ENCODE results near the gene APOL1. TPM values are rescaled to one million over a fixed set of nuclear protein-coding genes. Genes with fewer than 3 reads are reported as not detected.

The APOL1 gene
- total RNA-seq, 1 donor from 2014 or later: 19.0 TPM

DNA sequence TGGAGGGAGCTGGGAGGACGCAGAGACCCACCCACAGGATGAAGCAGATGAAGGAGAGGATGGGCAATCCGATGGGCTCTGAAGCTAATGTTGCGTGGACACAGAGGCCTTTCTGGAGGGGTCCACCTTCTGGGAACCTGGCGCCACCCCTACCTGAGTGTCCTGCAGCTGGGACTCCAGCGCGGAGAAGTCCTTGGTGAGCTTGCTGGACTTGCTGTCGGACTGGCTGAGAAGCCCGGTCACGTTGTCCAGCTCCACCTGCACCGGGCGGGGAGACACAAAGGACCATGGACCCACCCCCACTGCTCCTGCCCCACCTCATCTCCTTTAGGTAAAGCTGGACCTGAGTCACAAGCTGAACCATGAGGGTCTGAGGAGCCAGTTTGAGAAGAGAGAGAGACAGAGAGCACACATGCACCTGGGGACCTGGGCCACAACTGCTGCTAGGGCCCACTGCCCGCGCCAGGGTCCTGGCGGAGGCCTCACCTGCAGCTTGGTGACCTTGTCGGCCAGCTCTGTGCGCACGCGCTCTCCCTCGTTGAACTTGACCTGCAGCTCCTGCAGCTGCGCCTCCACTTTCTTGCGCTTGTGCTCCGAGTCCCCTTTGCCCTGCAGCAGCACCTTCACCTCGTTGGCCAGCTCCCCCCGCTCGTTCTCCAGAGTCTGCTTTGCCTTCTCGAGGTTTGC, 40.8 kb downstream of the APOL1 start:
- ATAC-seq: no peak

DNA sequence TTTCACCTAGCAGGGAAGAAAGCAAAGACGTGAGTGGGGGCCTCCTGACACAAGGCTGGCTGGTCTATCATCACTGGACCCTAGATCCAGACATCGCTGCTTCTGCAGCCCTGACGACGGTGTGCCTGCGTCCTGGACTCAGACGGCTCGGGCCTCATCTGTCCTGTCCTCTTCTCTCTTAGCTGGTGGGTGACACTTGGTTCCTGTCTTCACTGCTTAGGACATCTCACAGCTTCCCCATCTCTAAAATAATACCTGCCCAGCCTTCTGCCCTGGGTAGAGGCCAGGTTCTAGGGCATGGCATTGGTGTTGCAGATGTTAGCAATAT, 41.3 kb downstream of the APOL1 start:
- no peak for ATAC-seq

DNA sequence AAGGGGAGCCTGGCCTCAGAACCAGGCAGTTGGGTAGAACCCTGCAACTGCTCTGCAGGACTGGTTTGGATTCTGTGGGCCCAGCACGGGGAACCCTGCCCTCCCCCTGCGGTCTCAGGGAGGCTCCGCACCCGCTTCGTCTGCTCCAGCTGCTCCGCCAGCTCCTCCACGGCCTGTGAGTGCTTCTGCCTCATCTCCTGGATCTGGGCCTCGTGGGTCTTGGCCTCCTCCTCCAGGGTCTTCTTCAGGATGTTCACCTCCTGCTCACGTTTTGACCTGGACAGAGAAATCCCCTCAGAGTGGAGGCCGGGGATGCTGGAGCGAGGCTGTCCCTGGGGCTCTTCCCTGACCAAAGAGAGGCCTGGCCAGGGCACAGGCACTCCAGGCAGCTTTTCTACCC, 41.9 kb downstream of the APOL1 start:
- no peak for ATAC-seq

DNA sequence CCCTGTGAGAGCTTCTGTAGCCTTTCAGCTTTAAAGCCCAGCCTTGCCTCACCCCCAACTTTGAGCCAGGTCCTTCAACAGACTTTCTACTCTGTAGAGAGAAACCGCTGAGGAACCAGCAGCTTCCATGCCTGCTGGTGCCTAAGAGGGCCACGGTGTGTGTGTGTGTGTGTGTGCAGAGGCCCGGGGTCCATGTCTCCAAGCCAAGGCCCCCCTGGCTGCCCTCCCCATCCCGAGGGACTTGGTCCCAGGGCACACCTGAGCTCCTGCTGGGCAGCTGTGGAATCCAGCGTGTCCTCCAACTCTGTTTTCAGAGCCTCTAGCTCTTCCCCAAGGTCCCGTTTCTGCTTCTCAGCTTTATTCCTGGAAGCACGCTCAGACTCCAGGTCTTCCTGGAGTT, 42.3 kb downstream of the APOL1 start:
- ATAC-seq: no peak

DNA sequence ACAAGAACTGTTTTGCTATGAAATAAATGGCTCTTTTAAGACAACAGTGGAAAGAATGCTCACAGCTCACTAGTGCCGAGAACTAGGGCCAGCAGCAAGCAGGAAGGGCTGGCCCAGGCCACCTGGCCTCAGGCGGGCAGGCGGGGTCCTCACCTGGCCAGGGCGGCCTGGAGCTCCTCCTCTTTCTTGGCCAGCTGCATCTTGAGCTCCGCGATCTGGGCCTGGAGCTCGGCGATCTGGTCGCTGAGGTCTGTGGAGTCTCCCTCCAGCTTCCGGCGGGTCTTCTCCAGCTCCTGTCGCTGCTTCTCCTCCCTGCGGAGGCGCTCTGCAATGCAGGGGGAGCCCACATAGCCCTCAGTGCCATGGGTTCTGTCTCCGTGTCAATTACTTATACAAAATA, 43.8 kb downstream of the APOL1 start:
- no peak for ATAC-seq

DNA sequence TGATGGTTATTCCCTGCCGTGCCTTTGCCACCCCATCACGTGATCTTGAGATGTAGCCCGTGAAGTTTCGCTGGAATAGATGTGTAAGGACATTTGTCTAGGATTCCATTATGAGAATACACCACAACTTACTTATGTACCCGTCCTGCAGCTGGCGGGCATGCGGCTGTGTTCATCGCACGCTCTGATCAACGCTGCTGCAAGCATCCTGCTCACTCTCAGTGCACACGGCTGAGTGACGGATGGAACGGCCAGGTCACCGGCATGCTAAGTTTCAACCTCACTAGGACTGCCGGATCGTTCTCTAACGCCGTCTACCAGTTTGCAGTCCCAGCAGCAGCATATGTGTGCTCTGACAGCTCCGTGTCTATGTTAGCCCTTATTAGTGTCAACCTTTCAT, 44.6 kb downstream of the APOL1 start:
- ATAC-seq: no peak

DNA sequence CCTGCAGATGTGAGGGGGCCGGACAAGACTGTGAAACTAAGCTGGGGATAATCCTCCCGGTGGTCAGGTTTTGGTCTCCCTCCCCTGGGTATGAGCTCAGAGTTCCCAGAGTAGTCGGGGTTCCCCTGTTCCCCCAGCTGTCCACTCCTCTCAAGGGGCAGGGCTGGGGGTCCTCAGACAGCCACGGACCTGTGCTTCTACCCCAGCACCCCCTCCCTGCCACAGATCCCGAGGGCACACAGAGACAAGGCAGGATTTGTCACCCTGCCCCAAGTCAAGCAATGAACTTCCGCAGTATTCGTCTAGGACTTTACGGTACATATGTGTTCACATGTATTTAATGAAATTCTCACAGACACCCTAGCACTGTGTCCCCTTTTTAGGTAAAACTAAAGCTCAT, 45.2 kb downstream of the APOL1 start:
- ATAC-seq: no peak

DNA sequence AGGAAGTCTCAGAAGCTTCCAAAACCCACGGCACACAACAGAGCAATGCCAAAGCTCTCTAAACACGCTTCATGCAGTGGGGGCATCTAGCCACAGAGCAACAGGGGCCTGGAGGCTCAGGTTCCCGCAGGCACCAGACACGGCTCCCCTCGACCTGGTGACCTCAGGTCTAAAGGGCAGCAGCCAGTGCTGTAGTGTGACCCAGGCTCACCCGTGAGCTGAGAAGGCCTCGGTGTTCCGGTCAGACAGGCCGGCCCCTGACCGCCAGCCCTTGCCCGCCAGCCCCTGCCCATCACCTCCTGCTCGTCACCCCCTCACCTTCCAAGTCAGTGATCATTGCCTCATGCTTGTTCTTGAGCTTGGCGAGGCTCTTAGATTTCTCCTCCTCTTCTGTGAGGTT, 45.7 kb downstream of the APOL1 start:
- ATAC-seq: no peak

DNA sequence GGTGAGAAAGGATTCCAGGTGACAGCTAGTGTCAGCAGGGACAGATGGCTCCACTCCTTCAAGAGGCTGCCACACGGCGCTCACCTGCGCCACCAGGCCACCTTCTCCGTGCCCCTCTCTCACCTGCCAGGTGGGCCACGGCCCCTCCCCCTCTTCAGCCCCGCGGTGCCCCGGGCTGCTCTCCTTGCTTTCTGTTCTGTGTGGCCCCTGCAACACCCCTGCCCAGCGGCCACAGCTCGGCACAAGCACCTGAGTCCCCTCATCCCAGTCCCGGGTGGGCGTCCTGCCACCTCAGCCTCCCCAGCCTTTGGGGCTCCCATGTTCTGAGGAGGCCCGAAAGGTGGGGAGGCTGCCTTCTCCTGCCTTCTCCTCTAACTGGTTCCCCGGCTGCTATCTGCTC, 46.4 kb downstream of the APOL1 start:
- ATAC-seq: no peak

DNA sequence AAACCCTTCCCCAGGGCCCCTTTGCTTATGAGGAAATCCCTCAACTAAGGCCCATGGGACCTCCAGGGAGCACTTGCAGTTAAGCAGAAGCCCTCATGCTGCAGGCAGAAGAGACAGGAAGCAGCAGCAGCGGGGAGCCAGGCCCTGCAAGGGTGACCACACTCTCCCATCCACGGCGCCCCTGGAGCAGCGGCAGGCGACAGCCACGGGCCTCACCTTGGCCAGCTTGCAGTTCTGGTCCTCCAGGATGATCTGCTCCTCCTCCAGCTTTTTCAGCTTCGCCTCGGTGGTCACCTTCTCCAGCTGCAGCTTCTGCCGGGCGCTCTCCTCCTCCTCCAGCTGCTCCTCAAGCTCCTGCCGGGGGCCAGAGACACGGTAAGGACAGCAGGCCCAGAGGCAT, 47.0 kb downstream of the APOL1 start:
- ATAC-seq: no peak

DNA sequence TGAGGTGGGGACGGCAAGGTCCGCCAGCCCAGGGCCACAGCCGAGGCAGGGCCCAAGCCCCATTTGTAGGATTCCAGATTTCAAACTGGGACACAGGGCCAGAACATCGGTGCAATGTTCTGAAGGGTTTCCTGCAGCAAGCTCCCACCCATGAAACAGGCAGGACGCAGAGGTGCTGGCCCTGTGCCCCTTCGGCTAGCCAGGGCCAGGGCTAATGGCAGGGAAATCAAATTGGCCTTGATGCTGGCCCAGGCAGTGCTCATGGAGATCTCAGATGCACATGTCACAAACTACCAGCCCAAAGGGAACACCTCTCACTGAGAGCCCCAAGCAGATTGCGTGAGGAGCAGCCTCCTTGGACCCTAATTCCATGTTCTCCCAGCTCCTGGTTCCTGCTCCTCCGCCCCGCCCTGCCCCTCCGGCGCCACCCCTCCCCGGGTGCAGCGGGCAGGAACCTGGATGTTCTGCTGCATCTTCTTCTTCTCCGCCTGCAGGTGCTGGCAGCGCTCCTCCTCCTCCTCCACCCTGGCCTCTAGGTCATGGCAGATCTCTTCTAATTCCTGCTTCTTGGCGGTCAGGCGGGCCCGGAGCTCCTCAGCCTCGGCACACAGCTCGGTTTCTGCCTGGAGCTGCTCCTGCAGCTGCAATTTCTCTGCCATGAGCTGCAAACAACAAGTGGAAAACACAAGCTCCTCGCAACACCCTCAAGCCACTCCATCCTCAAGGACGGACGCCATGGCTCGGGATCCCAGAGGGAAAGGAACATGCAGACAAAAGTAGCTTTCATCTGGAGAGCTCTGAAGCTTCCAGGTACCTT, 47.7 kb downstream of the APOL1 start:
- ATAC-seq: no peak

DNA sequence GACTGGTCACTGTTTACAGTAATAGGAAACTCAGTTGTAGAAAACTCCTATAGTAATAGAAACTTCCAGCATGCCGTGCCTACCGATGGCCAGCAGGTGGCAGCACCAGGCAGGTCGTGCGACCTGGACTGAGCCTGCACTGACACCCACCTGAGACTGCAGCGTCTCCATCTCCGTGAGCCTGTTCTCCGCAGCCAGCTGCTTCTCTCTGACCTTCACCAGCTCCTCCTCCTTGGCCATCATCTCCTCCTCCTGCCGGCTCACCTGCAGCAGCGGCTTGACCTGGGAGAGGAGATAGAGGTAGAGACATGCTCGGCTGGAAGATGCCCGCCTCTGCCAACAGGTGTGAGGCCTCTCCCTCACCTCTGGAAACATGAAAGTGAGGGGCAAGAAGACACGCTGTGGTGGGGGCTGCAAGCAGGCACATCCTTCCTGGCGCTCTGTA, 48.5 kb downstream of the APOL1 start:
- ATAC-seq: peak; percentile 78

DNA sequence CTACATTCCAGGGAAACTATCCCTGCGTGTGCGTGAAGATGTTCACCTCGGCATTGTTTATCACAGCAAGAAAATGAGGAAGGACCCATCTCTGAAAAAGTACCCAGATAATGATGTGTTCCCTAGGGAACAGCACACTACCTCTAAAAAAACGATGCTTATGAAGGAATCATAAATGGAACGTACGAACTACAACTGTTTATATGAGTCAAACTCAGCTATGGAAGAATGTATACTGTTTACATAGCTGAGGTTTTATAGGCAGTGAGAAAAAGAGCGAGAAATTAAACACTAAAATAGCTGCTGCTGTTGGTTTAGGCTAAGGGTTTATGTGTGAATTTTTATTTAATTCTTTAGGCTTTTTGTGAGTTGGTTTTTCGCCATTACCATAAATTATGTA, 48.9 kb downstream of the APOL1 start:
- ATAC-seq: no peak

DNA sequence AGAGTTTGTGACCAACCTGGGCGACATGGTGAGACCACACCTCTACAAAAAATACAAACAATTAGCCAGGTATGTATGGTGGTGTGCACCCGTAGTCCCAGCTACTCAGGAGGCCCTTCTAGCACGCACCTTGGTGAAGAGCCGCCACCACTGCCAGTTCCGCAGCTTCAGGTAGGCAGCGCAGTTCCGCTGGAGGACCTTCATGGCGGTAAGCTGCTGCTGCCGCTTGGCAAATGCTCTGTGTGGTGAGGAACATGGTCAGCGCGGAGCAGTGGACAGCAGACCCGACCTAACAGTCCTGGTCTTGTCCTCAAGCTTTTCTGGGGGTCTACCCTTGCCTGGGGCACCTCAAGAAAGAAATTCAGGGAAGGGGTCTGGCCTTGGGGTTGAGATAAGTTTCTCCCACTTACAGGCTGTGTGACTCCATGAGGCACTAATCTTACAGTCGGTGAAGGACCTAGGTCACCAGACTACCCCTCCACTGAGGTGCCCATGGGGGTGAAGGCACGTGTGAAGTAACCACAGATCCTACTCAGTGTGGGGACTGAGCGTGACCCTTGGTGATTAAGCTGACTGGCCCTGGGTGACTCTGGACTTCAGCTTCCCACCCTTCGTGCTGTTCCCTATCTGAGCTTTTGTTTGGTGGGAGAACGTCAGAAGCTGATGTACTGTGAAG, 49.6 kb downstream of the APOL1 start:
- no peak for ATAC-seq

DNA sequence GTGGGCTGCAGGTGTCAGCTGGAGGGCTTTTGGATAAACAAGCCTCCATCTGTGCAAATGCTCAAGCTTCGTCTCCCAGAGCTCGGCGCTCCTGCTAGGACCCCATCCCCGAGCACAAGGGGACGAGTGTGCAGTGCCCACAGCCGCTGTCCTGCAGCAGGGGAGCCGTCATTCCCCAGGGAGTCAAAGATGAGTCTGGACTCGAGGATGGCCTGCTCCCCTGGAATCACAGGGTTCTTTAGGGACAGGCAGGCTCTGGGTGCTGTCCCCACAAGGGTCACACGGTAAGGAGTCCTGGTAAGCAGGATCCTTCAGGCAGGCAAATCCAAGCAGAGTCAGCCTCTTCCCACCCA, 50.2 kb downstream of the APOL1 start:
- ATAC-seq: no peak

DNA sequence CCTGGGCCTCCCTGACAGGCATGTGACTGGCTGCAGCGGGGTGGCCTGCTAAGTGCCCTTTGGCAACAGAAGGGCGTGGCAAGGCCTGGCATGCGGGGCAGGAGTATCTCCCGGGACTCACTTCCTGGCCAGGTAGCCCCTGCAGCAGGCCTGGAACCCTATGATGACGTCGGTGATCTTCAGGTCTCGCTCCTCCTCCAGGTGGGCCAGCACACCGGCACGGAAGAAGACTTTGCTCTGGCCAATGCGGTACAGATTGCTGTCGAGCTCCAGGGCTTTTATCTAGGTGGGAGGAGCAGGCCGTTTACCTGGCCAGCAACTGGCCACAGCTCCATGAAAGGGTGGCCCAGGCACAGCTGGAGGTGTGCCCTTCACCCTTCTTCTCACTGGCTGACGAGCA, 50.9 kb downstream of the APOL1 start:
- ATAC-seq: no peak

DNA sequence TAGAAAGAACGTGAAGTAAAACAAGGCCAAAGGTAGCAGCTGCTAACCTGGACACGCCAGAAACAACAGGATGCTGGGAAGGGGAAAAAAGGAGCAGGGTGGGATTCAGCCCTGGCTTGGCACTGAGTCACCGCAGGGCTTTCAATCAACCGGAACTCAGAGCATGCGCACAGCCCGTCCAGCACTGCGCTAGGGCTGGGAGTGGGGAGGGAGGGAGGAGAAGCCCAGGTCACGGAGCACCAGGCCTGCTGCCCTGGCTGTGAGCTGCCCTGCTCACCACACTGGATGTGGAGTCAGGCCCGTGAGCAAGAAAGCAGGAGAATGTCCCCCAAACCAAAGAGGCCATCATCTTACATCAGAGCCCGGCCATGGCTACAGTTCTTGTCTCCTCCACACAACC, 51.5 kb downstream of the APOL1 start:
- ATAC-seq: no peak

DNA sequence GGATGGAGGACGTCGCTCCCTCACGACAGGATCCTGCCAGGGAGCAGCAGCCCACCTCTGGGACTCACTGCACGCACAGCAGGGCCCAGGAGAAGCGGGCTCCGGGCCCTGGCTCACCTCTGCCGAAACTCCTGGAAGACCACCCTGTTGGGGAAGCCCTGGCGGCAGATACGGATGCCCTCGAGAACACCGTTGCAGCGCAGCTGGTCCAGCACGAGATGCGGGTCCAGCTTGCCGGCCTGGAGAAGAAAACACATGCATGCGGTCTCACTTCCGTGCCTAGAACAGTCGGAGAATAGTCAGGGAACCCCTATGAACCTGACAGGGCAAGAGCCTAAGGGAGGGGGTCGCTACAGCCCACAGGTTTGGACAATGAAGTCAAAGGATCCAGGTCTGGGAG, 52.9 kb downstream of the APOL1 start:
- ATAC-seq: no peak

DNA sequence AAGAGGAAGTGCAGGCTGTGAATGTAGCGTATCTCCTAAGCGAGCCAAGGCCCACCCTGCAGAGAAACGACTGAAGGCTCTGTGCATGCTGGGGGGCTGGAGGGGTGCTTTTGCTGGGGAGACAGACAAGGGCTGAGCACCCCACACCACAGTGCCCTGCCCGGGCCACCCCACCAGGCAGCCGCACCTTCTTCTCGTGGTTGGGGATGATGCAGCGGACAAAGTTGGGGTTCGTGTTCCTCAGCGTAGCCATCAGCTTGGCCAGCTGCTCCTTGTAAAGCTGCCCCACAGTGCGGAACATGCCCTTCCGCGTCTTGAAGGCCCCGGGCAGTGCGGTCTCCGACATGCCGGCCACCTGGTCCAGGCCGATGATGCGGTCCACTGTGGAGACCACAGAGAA, 53.3 kb downstream of the APOL1 start:
- ATAC-seq: no peak

DNA sequence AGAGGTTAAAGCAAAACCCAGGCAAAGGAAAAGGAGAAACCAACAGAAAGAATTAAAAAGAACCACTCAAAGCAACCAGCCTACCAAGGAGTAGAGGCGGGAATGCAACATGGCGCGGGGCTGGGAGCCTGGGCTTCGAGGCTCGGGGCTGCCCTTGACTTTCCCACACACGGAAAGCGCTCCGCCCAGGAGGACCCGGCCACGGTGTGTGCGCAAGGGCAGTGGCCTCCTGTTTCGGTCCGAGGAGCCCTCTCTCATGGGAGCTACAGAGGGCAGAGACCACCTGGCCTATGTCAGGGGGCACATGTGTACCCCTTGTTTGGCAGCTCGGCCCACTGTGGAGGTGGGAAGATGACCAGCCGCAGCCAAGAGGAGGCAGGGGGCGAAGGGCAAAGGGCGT, 55.9 kb downstream of the APOL1 start:
- ATAC-seq: no peak

DNA sequence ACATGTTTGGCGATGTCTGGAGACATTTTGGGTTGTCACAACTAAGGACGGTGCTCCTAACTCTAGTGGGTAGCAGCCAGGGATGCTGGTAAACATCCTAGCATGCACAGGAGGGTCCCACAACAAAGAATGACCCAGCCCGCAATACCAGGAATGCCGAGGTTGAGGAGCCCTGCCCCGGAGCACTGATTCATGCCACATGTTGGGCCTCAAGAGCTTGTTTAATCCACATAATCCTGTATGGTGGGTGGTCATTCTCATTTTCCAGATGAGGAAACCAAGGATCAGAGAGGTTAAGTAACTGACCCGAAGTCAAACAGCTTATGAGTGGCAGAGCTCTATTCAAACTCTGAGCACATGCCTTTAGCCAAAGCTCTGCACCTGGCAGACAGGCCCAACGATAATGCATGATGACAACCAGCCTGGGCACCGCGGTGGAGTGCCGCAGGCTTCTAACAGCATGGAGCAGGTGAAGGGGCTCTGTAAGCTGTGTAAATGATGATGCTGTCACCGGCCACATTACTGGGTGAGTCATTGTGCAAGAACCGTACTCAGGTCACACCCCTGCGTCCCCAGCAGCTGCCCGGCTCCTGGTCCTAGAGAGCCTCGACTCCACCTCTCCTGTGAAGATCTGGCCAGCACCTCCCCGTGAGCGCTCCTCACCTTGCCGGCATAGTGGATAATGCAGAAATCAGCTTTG, 58.6 kb downstream of the APOL1 start:
- peak; percentile 59 for ATAC-seq

DNA sequence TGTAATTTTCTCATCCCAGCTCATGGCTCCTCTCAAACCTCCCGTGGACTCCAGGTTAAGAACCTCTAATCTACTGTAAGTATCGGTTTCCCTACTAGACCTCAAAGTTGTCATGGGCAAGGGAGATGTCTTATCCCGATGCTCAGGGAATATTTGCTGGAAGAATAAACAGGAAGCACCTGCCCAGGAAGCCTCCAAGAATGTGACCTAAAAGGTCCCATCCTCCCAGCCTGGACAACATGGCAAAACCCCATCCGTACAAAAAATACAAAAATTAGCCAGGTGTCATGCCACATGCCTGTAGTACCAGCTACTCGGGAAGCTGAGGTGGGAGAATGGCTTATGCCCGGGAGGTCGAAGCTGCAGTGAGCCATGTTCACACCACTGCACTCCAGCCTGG, 62.4 kb downstream of the APOL1 start:
- no peak for ATAC-seq

DNA sequence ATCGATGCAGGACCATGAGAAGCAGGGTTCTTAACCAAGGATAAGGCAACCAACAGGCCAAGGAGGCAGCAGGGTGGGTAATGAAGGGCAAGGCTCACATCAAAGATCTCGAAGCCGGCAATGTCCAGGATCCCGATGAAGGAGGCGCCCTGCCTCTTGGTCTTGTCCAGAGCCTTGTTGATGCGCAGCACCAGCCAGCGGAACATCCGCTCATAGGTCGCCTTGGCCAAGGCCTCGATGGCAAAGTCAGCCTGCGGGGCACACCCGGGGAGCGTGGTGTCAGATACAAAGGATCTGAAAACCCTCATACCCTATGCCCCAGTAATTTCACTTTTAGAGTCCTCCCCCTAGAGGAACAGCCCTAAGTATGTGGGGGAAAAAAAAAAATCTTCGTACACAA, 63.5 kb downstream of the APOL1 start:
- ATAC-seq: no peak

All from esophagus mucosa (tissue), 1 donor.